SK-N-SH treated with all-trans-retinoic acid at 6 μM for 48 hours (cell line): Measurements from ENCODE around the gene CMC4.

Experiments used
- ATAC-seq: fragments of 200-7000 bp; cut with Tn5 transposase; 3 replicates; pipeline ENCODE4 v1.9.1; 2020; ENCODE audit warnings: mild to moderate bottlenecking, moderate library complexity
- ARNTL ChIP-seq: fragments of 450-650 bp; formaldehyde crosslinking; IDR thresholded peaks from 2 replicates; pipeline ENCODE4 v1.5.0; 2020; ENCODE audit warnings: low read depth, mild to moderate bottlenecking, moderate library complexity, borderline replicate concordance
- BACH2 ChIP-seq: fragments of 250-450 bp; sonication (Bioruptor Pico); IDR thresholded peaks from 2 replicates; pipeline ENCODE4 v1.9.0; 2021; ENCODE audit warnings: mild to moderate bottlenecking, borderline replicate concordance
- CREB5 ChIP-seq: fragments of 250-450 bp; sonication (Bioruptor Pico); IDR thresholded peaks from 2 replicates; pipeline ENCODE4 v1.5.1; 2020; ENCODE audit warnings: low read depth, mild to moderate bottlenecking, moderate library complexity
- CSDC2 ChIP-seq: fragments of 250-450 bp; sonication (Bioruptor Pico); IDR thresholded peaks from 2 replicates; pipeline ENCODE4 v1.5.0; 2020; ENCODE audit warnings: mild to moderate bottlenecking, moderate library complexity
- ESRRG ChIP-seq: fragments of 250-450 bp; sonication (Bioruptor Pico); IDR thresholded peaks from 2 replicates; pipeline ENCODE4 v1.6.1; 2021; ENCODE audit warnings: mild to moderate bottlenecking
- GLIS3 ChIP-seq: fragments of 250-450 bp; sonication (Bioruptor Pico); IDR thresholded peaks from 2 replicates; pipeline ENCODE4 v1.5.0; 2020; ENCODE audit warnings: mild to moderate bottlenecking, moderate library complexity
- ISL1 ChIP-seq: fragments of 250-450 bp; sonication (Bioruptor Pico); IDR thresholded peaks from 2 replicates; pipeline ENCODE4 v2.1.2; 2022; ENCODE audit warnings: mild to moderate bottlenecking, moderate library complexity
- PPARA ChIP-seq: fragments of 250-450 bp; sonication (Bioruptor Pico); IDR thresholded peaks from 2 replicates; pipeline ENCODE4 v1.5.0; 2020; ENCODE audit warnings: mild to moderate bottlenecking, borderline replicate concordance
- RARB ChIP-seq: fragments of 250-450 bp; sonication (Bioruptor Pico); IDR thresholded peaks from 2 replicates; pipeline ENCODE4 v1.8.0; 2021; ENCODE audit warnings: mild to moderate bottlenecking, moderate library complexity
- SNAI2 ChIP-seq: fragments of 250-450 bp; sonication (Bioruptor Pico); IDR thresholded peaks from 2 replicates; pipeline ENCODE4 v1.5.0; 2020; ENCODE audit warnings: mild to moderate bottlenecking, moderate library complexity
- TCF4 ChIP-seq: fragments of 250-450 bp; sonication (Bioruptor Pico); IDR thresholded peaks from 2 replicates; pipeline ENCODE4 v1.8.0; 2021; ENCODE audit warnings: mild to moderate bottlenecking, moderate library complexity, borderline replicate concordance
- TOX ChIP-seq: fragments of 250-450 bp; sonication (Bioruptor Pico); IDR thresholded peaks from 2 replicates; pipeline ENCODE4 v1.8.0; 2021; ENCODE audit warnings: mild to moderate bottlenecking, moderate library complexity, borderline replicate concordance
- ZC3H10 ChIP-seq: fragments of 250-450 bp; sonication (Bioruptor Pico); IDR thresholded peaks from 2 replicates; pipeline ENCODE4 v1.5.1; 2021; ENCODE audit warnings: mild to moderate bottlenecking, moderate library complexity
- ZFP3 ChIP-seq: fragments of 250-450 bp; sonication (Bioruptor Pico); IDR thresholded peaks from 2 replicates; pipeline ENCODE4 v1.5.0; 2020; ENCODE audit warnings: mild to moderate bottlenecking, moderate library complexity
- ZFP30 ChIP-seq: fragments of 450-650 bp; formaldehyde crosslinking; IDR thresholded peaks from 2 replicates; pipeline ENCODE4 v1.5.0; 2022; ENCODE audit warnings: mild to moderate bottlenecking, moderate library complexity
- ZNF565 ChIP-seq: fragments of 450-650 bp; formaldehyde crosslinking; conservative IDR thresholded peaks from 2 replicates; pipeline ENCODE4 v1.5.0; 2020; ENCODE audit warnings: low read depth, mild to moderate bottlenecking, moderate library complexity
- ZNF70 ChIP-seq: fragments of 450-650 bp; formaldehyde crosslinking; IDR thresholded peaks from 2 replicates; pipeline ENCODE4 v1.5.0; 2020; ENCODE audit warnings: mild to moderate bottlenecking, moderate library complexity
- ZNF8 ChIP-seq: fragments of 450-650 bp; formaldehyde crosslinking; IDR thresholded peaks from 2 replicates; pipeline ENCODE4 v1.5.0; 2020; ENCODE audit warnings: mild to moderate bottlenecking, moderate library complexity
- TF ChIP-seq, protein P1 (sequence below): fragments of 250-450 bp; sonication (Bioruptor Pico); IDR thresholded peaks from 2 replicates; pipeline ENCODE4 v1.5.0; 2020; ENCODE audit warnings: mild to moderate bottlenecking, moderate library complexity
- TF ChIP-seq, protein P2 (sequence below): fragments of 250-450 bp; sonication (Bioruptor Pico); IDR thresholded peaks from 2 replicates; pipeline ENCODE4 v1.8.0; 2020; ENCODE audit warnings: mild to moderate bottlenecking, moderate library complexity, borderline replicate concordance
- TF ChIP-seq, protein P3 (sequence below): fragments of 250-450 bp; sonication (Bioruptor Pico); IDR thresholded peaks from 2 replicates; pipeline ENCODE4 v1.5.1; 2021; ENCODE audit warnings: mild to moderate bottlenecking, moderate library complexity

CMC4 gene

DNA sequence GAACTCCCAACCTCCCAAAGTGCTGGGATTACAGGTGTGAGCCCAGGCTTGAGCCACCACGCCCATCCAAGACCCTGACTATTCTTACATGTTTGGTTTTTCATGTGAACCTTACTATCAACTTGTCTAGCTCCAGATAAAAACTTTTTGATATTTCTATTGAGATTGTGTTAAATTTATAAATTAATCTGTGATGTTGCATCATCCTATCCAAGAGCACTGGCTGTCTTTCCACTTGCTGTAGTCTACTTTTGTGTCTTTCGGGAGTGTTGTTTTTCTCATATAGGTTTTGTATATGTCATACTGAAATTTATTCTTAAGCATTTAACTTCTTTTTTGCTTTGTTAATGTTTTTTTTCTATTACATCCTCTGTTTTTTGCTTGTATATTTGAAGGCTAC is 35.0 kb upstream of the CMC4 start:
- ATAC-seq = no peak
- TF ChIP-seq ZNF70 (CRISPR knock-in tag) = no peak
- no peak for TF ChIP-seq ZFP30 (CRISPR knock-in tag)
- TF ChIP-seq BACH2 = no peak
- no peak for TF ChIP-seq ARNTL (CRISPR knock-in tag)
- TF ChIP-seq, protein P1, sequence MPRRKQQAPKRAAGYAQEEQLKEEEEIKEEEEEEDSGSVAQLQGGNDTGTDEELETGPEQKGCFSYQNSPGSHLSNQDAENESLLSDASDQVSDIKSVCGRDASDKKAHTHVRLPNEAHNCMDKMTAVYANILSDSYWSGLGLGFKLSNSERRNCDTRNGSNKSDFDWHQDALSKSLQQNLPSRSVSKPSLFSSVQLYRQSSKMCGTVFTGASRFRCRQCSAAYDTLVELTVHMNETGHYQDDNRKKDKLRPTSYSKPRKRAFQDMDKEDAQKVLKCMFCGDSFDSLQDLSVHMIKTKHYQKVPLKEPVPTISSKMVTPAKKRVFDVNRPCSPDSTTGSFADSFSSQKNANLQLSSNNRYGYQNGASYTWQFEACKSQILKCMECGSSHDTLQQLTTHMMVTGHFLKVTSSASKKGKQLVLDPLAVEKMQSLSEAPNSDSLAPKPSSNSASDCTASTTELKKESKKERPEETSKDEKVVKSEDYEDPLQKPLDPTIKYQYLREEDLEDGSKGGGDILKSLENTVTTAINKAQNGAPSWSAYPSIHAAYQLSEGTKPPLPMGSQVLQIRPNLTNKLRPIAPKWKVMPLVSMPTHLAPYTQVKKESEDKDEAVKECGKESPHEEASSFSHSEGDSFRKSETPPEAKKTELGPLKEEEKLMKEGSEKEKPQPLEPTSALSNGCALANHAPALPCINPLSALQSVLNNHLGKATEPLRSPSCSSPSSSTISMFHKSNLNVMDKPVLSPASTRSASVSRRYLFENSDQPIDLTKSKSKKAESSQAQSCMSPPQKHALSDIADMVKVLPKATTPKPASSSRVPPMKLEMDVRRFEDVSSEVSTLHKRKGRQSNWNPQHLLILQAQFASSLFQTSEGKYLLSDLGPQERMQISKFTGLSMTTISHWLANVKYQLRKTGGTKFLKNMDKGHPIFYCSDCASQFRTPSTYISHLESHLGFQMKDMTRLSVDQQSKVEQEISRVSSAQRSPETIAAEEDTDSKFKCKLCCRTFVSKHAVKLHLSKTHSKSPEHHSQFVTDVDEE (CRISPR knock-in tag) = no peak
- TF ChIP-seq ESRRG = no peak
- TF ChIP-seq ZNF8 (CRISPR knock-in tag) = no peak
- TF ChIP-seq ZFP3 (CRISPR knock-in tag) = no peak
- TF ChIP-seq CSDC2 (CRISPR knock-in tag) = no peak
- TF ChIP-seq SNAI2 (CRISPR knock-in tag) = no peak
- TF ChIP-seq, protein P2, sequence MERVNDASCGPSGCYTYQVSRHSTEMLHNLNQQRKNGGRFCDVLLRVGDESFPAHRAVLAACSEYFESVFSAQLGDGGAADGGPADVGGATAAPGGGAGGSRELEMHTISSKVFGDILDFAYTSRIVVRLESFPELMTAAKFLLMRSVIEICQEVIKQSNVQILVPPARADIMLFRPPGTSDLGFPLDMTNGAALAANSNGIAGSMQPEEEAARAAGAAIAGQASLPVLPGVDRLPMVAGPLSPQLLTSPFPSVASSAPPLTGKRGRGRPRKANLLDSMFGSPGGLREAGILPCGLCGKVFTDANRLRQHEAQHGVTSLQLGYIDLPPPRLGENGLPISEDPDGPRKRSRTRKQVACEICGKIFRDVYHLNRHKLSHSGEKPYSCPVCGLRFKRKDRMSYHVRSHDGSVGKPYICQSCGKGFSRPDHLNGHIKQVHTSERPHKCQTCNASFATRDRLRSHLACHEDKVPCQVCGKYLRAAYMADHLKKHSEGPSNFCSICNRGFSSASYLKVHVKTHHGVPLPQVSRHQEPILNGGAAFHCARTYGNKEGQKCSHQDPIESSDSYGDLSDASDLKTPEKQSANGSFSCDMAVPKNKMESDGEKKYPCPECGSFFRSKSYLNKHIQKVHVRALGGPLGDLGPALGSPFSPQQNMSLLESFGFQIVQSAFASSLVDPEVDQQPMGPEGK (CRISPR knock-in tag) = no peak
- TF ChIP-seq GLIS3 = no peak
- TF ChIP-seq ZNF565 (CRISPR knock-in tag) = no peak
- no peak for TF ChIP-seq ISL1 (CRISPR knock-in tag)
- TF ChIP-seq CREB5 (CRISPR knock-in tag) = no peak
- TF ChIP-seq, protein P3, sequence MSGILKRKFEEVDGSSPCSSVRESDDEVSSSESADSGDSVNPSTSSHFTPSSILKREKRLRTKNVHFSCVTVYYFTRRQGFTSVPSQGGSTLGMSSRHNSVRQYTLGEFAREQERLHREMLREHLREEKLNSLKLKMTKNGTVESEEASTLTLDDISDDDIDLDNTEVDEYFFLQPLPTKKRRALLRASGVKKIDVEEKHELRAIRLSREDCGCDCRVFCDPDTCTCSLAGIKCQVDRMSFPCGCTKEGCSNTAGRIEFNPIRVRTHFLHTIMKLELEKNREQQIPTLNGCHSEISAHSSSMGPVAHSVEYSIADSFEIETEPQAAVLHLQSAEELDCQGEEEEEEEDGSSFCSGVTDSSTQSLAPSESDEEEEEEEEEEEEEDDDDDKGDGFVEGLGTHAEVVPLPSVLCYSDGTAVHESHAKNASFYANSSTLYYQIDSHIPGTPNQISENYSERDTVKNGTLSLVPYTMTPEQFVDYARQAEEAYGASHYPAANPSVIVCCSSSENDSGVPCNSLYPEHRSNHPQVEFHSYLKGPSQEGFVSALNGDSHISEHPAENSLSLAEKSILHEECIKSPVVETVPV (CRISPR knock-in tag) = no peak

DNA sequence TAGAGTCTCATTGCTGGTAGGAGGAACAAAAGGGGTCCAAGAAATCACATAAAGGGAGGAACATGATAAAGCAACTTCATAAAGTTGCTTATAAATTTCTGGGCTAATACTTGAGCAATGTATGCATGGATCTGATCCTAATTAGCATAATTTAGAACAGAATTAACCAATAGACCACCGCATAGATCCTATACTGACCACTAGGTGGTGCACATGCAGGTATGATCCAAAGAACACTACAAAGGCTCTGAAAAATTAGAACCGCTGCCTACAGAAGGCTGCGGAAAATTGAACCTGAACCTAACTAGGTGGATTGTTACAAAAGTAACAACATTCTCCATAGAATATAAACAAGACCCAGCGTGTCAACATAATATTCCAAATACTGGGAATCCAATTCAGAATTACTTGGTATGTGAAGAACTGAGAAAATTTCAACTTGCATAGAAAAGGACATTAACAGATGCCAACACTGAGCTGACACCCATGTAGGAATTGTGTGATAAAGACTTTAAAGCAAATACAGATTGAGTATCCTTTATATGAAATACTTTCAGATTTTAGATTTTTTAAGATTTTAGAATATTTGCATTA is 23.6 kb upstream of the CMC4 start:
- TF ChIP-seq ZFP30 (CRISPR knock-in tag) (no peak), PPARA (CRISPR knock-in tag) (no peak)
- ATAC-seq = peak; percentile 81; the same call in 2 of the 3 replicates

GRCh38 chrX:155086961-155087735 is 16.2 kb upstream of the CMC4 start:
- ATAC-seq = no peak
- TF ChIP-seq TCF4 (no peak), ZC3H10 (CRISPR knock-in tag) (no peak), RARB (CRISPR knock-in tag) (no peak), ESRRG (no peak), PPARA (CRISPR knock-in tag) (no peak), GLIS3 (no peak), ZFP3 (CRISPR knock-in tag) (no peak), ZNF8 (CRISPR knock-in tag) (no peak), TOX (CRISPR knock-in tag) (no peak), BACH2 (no peak), ZFP30 (CRISPR knock-in tag) (no peak), CSDC2 (CRISPR knock-in tag) (no peak), ARNTL (CRISPR knock-in tag) (no peak), ZNF70 (CRISPR knock-in tag) (no peak), CREB5 (CRISPR knock-in tag) (no peak)
- TF ChIP-seq, protein P3 (CRISPR knock-in tag) = no peak
- TF ChIP-seq, protein P1 (CRISPR knock-in tag) = no peak
